GM21529 (cell line): ENCODE results near the gene IRF1.

Experiments
- ATAC-seq: cut with Tn5 transposase; IDR thresholded peaks from one replicate; pipeline ENCODE4 v1.9.1; 2021; ENCODE audit not compliant: unreplicated experiment

IRF1 gene

DNA sequence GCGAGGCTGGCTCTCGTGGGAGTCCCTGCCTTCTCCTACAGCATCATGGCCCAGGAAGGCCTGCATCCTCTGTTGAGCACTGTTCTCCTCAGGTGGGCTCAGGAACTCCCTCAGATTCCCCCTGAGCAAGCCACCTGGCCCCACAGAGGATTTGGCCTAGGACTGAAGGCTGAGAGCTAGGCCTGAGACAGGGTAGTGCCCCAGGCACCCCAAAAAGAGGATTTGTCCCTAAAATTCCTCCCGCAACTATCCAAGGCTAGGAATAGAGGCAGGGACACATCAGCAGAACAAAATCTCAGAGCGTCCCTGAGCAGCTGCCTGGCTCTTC lies 11.0 kb upstream of the IRF1 start:
- no peak for ATAC-seq

DNA sequence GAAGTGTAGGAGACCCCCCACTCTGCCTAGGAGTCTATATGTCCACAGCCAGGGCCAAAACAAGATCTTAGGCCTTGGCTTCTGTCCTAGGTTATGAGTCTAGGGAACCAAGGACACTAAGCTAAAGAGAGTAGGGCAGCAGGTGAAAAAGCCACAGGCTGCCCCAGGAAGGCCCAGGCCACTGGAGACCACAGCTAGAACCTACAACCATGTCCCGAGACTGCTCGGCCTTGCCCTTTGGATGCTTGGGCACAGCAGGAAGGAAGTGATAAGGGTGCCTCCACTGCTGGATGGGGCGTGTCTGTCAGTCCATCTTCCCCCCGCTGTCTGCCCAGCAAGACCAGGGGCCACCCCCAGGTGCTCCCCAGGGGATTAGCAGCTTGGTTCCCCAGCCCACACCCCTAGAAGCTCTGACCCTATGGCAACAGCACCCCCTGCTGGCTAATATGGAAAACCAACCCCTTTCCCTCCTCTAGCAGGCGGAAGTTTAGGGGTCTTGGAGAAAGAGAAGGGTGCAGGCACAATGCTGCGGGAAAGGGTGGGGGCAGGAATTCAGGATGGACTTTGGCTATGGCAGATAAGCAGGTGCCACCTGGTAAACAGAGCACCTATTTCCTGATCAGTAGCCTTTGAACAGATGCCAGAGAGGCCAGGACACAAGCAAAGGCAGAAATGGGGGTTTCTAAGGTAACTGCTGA lies 10.5 kb upstream of the IRF1 start:
- ATAC-seq = no peak

DNA sequence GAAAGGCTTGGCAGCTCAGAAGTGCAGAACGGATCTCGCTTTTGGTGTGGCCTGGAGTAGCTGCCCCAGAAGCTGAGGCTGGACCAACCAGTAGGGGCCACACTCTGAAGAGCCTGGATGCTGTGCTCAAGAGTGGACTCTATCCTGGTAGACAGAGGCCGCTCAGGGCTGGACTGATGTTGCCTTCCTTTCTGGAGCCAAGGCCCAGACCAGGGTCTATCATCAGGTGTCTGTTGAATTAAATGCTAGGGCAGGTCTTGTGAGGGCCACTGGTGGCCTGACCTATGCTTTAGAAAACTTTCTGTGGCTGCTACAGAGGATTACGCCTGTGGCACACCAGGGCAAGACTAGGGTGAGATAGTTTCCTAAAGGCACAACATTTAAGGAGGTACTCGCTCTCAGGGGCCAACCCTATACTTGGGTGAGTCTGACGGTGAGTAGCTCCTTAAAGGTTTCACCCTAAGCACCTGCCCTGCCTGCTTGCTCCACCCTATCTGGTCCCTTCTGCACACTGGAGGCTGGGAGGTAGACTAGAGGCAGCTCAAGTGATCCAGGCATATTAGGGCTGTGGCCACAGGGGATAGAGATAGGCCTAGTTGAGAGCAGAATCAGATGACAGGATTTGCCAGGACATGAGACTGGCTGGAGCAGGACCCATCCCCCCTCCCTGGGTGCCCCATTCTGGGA lies 9.8 kb upstream of the IRF1 start:
- no peak for ATAC-seq

- ATAC-seq = no peak
Measured at GRCh38 chr5:132499440-132500243, 9.1 kb upstream of the IRF1 start.

DNA sequence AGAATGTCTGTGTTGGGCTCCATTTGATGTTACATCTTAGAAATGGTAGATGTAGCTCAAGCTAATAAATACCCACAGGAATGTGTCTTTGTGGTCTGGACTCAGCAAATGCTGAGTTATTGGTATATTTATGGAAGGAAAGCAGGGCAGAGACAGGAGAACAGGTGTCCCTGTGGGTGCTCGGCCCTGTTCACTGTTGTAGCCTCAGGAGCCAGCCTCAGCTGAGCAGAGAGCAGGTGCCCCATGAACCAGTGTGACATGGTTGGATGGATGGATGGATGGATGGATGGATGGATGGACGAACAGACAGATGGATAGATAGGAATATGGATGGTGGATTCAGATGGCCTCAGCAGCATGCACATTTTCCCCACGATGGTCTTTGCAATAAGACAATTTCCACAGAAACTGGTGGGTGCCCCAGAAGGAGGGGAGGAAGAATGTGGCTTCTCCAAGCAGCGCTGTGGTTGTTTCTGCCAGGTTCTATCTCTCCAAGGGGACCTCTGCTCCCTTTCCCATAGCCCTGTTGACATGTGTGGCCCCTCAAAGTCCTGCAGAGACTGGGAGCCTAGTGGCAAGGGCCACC lies 8.2 kb upstream of the IRF1 start:
- no peak for ATAC-seq

DNA sequence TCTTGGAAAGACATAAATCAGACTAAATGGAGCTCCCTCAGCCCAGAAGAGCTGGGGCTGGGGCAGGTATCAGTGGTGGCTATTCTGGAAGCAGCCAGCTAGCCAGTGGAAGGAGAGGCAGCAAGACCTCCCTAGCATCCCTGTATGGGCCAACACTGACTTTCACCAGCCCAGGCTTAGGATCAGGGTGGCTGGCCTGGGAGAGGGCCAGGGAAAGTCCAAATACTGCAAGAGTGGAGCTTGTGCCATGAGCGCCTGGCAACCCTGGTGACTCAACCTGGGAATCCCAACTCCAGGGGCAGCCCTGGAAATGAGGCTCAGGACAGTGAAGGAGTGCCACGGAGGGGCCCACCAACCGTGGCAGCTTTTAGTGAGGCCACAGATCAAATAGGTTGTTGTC lies 7.6 kb upstream of the IRF1 start:
- ATAC-seq = no peak

- ATAC-seq = no peak
Measured at GRCh38 chr5:132497488-132497997, 7.0 kb upstream of the IRF1 start.

DNA sequence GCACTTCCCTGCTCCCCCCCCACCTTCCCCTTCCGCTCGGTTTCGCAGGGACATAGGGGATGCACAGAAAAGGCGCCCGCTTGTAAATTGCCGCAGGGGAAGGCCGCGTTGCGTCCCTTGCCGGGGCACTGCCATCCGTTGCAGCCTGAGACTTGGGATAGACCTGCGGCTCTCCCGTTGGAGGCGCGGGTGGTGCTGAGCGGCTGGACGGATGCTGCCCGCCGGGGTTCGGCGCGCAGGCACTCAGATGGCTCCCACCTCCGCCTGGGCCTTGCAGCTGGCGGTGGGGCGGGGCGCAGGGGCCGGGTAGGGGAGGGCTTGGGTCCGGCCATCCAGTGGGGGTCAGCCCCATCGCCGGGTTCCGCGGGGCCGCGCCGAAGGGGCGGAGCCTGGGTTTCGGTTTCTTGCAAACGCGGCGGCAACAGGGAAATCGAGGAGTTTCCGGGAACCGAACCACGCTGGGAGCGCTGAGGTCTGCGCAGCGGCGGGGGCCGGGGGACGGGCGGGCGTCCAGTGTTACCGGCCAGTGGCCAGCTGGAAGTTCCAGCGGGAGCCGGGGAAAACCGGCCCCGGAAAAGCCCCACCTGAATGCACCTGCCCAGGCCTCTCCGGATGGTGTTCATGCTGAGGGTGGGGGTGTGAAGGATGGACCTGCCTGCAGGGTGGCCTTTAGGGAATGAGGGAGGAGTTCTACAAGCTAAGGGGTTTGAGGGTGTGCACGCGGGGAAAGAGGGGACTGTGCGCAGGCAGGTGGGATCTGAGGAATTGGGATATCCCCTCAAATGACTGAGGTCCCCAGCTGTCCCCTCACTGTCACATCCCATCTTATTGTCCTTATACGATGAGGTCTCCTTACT lies 6.3 kb upstream of the IRF1 start:
- peak; percentile 48 for ATAC-seq

- ATAC-seq = peak; percentile 42
Measured at GRCh38 chr5:132496191-132496630, 5.6 kb upstream of the IRF1 start.

DNA sequence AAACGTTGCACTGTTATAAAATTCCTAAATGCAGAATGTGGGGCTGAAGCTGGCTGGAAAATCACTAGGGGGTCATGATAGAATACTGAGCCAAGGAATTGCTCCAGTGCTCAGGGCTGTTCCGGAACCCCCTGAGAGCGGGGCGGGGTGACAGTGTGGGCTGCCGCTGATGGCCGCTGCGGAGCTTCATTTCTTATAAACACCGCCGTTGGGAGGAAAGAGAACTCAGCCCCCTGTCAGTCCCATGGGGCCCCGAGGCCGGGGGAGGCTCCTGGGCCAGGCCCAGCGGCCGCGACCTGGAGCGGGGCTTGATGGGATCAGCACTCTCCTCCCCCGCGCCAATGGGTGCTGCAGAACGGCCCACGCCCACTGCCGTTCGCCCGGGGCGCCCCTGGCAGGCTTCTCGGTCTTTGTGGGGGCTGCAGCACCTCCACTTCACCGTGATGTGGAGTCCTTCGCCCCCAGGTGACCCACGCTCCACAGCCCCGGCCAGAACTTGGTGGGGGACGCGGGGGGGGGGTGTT lies 5.2 kb upstream of the IRF1 start:
- ATAC-seq = peak; percentile 32

DNA sequence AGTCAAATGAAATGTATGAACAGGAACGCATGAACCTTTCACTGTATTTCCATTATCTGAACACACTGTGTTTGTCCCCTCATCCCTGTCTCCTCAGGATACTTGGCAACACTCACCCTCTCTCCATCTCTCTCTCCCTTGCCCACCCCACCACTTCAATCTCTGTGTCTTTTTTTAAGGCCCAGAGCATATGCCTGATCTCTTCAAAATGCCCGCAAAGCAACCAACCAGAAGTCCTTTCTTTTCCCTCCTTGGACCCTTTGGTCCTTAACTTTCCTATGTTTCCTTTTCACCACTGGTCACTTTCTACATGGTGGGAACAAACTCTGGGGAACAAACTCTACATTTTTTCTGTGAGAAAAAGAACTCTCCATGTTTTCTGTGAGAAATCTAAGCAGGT lies 3.2 kb upstream of the IRF1 start:
- ATAC-seq = no peak

- no peak for ATAC-seq
Measured at GRCh38 chr5:132493241-132493640, 2.7 kb upstream of the IRF1 start.

DNA sequence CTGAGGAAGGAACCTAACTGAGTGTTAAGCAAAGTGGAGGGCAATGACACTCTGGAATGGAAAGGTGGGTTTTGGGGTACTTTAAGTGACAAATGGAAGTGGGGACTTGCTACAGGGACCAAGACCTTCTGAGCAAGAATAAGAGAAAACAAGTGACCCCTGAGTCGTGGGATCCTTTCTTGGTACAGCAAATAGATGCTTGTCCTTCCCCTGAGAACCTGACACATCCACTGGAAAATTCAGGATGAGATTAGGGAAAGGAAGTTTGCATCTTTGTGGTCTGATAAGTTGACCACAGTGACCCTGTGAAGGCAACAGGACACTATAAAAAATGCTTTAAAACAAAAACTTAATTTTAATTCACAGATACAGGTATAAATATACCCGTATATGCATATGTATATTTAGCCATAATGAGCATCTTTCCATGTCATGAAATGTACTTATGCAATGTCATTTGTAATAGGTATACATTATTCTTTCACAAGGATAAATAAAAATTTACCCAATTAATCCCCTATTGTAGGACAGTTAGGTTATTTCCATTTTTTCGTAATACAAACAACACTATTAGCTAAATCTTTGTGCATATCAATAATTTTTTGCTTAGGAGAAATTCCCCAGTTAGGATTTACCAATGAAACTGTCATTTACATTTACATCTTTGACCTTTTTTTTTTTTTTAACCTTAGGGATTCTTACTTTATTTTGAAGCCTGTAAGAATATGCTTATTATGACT lies 2.0 kb upstream of the IRF1 start:
- ATAC-seq = no peak

GRCh38 chr5:132491368-132492364 lies 1.1 kb upstream of the IRF1 start:
- ATAC-seq = peak; percentile 28

DNA sequence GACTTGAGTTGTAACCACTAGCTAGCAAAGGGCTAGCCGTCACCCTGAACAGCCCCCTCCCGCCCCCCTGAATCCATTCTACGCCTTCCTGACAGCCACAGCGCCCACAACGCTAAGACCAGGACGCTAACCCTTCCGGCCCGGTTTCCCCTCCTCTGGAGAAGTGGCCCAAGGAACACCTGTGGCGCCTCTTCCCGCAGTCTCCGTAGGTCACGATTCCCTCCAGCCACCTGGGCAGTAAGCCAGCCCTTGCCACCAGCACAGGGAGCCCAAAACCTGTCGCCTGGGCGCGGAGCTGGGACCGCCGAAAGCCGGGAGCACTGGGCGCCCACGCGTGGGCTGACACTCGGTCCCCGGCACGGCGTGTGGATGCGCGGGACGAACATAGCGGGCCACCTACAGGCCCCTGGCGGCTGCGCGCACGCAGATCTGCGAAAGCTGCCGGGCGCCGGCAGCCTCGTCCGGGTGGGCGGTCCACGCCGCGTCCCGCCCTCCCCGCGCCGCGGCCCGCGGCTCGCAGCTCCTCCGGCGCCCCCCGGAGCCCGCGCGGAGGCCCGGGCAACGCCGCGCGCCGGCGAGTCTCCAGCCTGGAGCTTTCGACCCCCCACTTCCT lies 596 bp downstream of the IRF1 start:
- ATAC-seq = peak; percentile 22

GRCh38 chr5:132489051-132489770 lies 1.4 kb downstream of the IRF1 start:
- no peak for ATAC-seq

DNA sequence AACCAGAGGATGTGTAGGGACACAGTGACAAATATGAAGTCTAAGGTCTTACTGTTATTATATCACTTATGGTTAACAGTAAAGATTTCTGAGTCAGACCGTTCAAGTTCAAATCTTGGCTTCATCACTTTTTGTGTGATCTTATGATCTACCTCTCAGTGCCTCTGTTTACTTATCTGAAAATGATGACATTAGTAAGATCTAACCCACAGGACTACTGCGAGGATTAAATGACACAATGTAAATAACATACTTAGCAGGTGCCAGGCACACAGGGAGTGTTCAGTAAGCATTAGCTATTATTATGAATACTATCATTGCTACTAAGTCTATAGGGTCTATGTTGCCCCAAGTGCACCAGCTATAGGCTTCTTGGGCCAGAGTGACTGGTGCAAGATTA lies 2.0 kb downstream of the IRF1 start:
- no peak for ATAC-seq
